DND-41 (cell line): ENCODE data around the gene IL10RA.

Experiments
- CTCF ChIP-seq: IDR thresholded peaks from 2 replicates; pipeline ENCODE4 v1.5.1; 2012; ENCODE audit warnings: borderline replicate concordance, low read length, moderate library complexity, mild to moderate bottlenecking; ENCODE audit not compliant: poor library complexity, severe bottlenecking; ENCODE audit errors: extremely low read depth
- EZH2 ChIP-seq: IDR thresholded peaks from 3 replicates; pipeline ENCODE4 v1.6.1; 2012; ENCODE audit warnings: borderline replicate concordance, low read depth, mild to moderate bottlenecking, moderate library complexity, low read length, inconsistent platforms; ENCODE audit not compliant: severe bottlenecking

DNA sequence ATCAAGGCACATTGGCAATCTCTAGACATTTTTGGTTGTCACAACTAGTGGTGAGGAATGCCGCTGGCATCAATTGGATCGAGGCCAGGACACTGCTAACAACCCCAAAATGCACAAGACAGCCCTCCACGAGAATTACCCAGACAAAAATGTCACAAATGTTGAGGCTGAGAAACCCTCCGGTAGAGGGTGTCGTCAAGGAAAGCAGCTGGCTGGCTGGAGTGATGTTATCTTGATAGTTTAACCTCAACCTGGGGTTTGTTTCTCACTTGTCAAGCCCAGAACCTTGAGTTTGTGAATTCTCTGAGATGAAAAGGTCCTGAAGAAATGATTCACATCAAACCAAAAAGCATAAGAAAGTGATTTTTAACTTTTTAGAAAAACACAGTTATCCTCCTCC is 35.9 kb upstream of the IL10RA start:
- TF ChIP-seq CTCF, result peak; percentile 71
- no peak for TF ChIP-seq EZH2
